Activated CD4-positive, alpha-beta T cell treated with anti-CD3 and anti-CD28 coated beads, Interleukin-2, amount 50 U/mL, for 16 hours (primary cell): ENCODE results near the gene PGBD5.
A peak's percentile ranks its signal among the peaks of the same experiment; 100 is the strongest.

Experiments used
- DNase-seq: peaks from one replicate; pipeline ENCODE4 v3.0.0-alpha.2; 2020

The PGBD5 gene

GRCh38 chr1:230277201-230278025 lies 148.7 kb downstream of the PGBD5 start:
- no peak for DNase-seq

GRCh38 chr1:230276401-230276800 lies 149.7 kb downstream of the PGBD5 start:
- no peak for DNase-seq

GRCh38 chr1:230274254-230274653 lies 151.9 kb downstream of the PGBD5 start:
- DNase-seq, result no peak

GRCh38 chr1:230273141-230273710 lies 152.9 kb downstream of the PGBD5 start:
- no peak for DNase-seq

GRCh38 chr1:230272557-230272956 lies 153.6 kb downstream of the PGBD5 start:
- no peak for DNase-seq

GRCh38 chr1:230271300-230272035 lies 154.7 kb downstream of the PGBD5 start:
- no peak for DNase-seq

- peak; percentile 57 for DNase-seq
These were observed 155.4 kb downstream of the PGBD5 start for GRCh38 chr1:230270559-230271281.

- DNase-seq, result no peak
These were observed 156.0 kb downstream of the PGBD5 start for GRCh38 chr1:230270185-230270558.

- no peak for DNase-seq
These were observed 157.6 kb downstream of the PGBD5 start for GRCh38 chr1:230268371-230269170.

- DNase-seq, result no peak
These were observed 158.6 kb downstream of the PGBD5 start for GRCh38 chr1:230267338-230268065.

GRCh38 chr1:230266456-230266855 lies 159.7 kb downstream of the PGBD5 start:
- DNase-seq, result no peak

GRCh38 chr1:230265200-230266115 lies 160.7 kb downstream of the PGBD5 start:
- no peak for DNase-seq
